HuH-7 (cell line): Measurements from ENCODE around the gene SLC27A6.
"Not testable (repeated sequence)": the region's sequence is repeated elsewhere in the genome, so short reads cannot be mapped to it uniquely, and the experiment has no call there.

Source experiments
- DNase-seq: peaks from one replicate; pipeline ENCODE4 v3.0.0; 2011; ENCODE audit warnings: low spot score

The SLC27A6 gene

GRCh38 chr5:128965011-128965637 lies at the start of gene SLC27A6:
SLC27A6 (plus strand) TSS chr5:128965488; CDS start chr5:128966138, 650 bp downstream.
- peak; percentile 22 for DNase-seq

GRCh38 chr5:128919542-128919941 lies 45.7 kb upstream of the SLC27A6 start:
- no peak for DNase-seq

- no peak for DNase-seq
Measured at GRCh38 chr5:128920345-128921215, 44.7 kb upstream of the SLC27A6 start.

- no peak for DNase-seq
Measured at GRCh38 chr5:128924299-128924698, 41.0 kb upstream of the SLC27A6 start.

GRCh38 chr5:128925973-128926372 lies 39.3 kb upstream of the SLC27A6 start:
- no peak for DNase-seq

- DNase-seq = no peak
Measured at GRCh38 chr5:128927644-128928043, 37.6 kb upstream of the SLC27A6 start.

- not testable (repeated sequence) for DNase-seq
Measured at GRCh38 chr5:128932232-128932631, 33.1 kb upstream of the SLC27A6 start.

- not testable (repeated sequence) for DNase-seq
Measured at GRCh38 chr5:128943100-128943499, 22.2 kb upstream of the SLC27A6 start.

GRCh38 chr5:128949847-128950546 lies 15.3 kb upstream of the SLC27A6 start:
- no peak for DNase-seq

GRCh38 chr5:128951301-128951700 lies 14.0 kb upstream of the SLC27A6 start:
- not testable (repeated sequence) for DNase-seq

- DNase-seq = no peak
Measured at GRCh38 chr5:128956164-128956563, 9.1 kb upstream of the SLC27A6 start.

GRCh38 chr5:128962211-128962610 lies 3.1 kb upstream of the SLC27A6 start:
- DNase-seq = no peak

- no peak for DNase-seq
Measured at GRCh38 chr5:128965638-128966302, 482 bp downstream of the SLC27A6 start.

GRCh38 chr5:128966375-128966774 lies 1.1 kb downstream of the SLC27A6 start:
- DNase-seq = no peak

GRCh38 chr5:128966846-128967245 lies 1.6 kb downstream of the SLC27A6 start:
- DNase-seq = no peak

- DNase-seq = no peak
Measured at GRCh38 chr5:128973244-128973643, 8.0 kb downstream of the SLC27A6 start.

- DNase-seq = no peak
Measured at GRCh38 chr5:128974567-128974966, 9.3 kb downstream of the SLC27A6 start.

GRCh38 chr5:128979761-128980160 lies 14.5 kb downstream of the SLC27A6 start:
- DNase-seq = no peak

- no peak for DNase-seq
Measured at GRCh38 chr5:128980917-128981316, 15.6 kb downstream of the SLC27A6 start.

GRCh38 chr5:128984480-128984879 lies 19.2 kb downstream of the SLC27A6 start:
- DNase-seq = no peak

GRCh38 chr5:128988476-128988875 lies 23.2 kb downstream of the SLC27A6 start:
- no peak for DNase-seq

GRCh38 chr5:129001841-129002526 lies 36.7 kb downstream of the SLC27A6 start:
- DNase-seq = no peak
